ENCODE data around the gene TTLL10. TPM values are rescaled to one million over a fixed set of nuclear protein-coding genes. Genes with fewer than 3 reads are reported as not detected.

The TTLL10 gene
- total RNA-seq, 2 donors from 2014 or later, result not detected

- DNase-seq (ENCODE audit: low spot score) (no peak), ATAC-seq (ENCODE audit: insufficient number of reproducible peaks, low FRiP score, low read depth) (no peak)
Observed at GRCh38 chr1:1196431-1197187, 22.9 kb downstream of the TTLL10 start.

GRCh38 chr1:1197188-1197500, 23.5 kb downstream of the TTLL10 start:
- Histone ChIP-seq H3K36me3 (no peaks in the 10 kb centered on the region), H3K27ac (no peak overlapping the region), H3K27me3 (replicated peaks; ENCODE audit: insufficient read depth) (no peaks in the 10 kb centered on the region), H3K4me3 (no peak overlapping the region), H3K9me3 (peaks cover 5% of the 10 kb centered on the region), H3K4me1 (ENCODE audit: control insufficient read depth in 1 of 2, low read depth in 2 of 2) (peaks cover 0 to 8% of the 10 kb centered on the region in 2 donors)
- no peak for TF ChIP-seq CTCF (IDR thresholded peaks at IDR 0.05)
- no peak for DNase-seq (ENCODE audit: low spot score)
- no peak for ATAC-seq (ENCODE audit: insufficient number of reproducible peaks, low FRiP score, low read depth)

More at GRCh38 chr1:1196431-1197187, 22.9 kb downstream of the TTLL10 start:
- Histone ChIP-seq H3K9me3 (peaks cover 5% of the 10 kb centered on the region), H3K27ac (no peak overlapping the region), H3K36me3 (no peaks in the 10 kb centered on the region), H3K4me3 (no peak overlapping the region), H3K4me1 (ENCODE audit: control insufficient read depth in 1 of 2, low read depth in 2 of 2) (peaks cover 0 to 8% of the 10 kb centered on the region in 2 donors), H3K27me3 (replicated peaks; ENCODE audit: insufficient read depth) (no peaks in the 10 kb centered on the region)
- TF ChIP-seq CTCF (IDR thresholded peaks at IDR 0.05), result no peak

- ATAC-seq (ENCODE audit: insufficient number of reproducible peaks, low FRiP score, low read depth) (no peak), DNase-seq (ENCODE audit: low spot score) (no peak)
- Histone ChIP-seq H3K4me3 (no peak overlapping the region), H3K4me1 (ENCODE audit: control insufficient read depth in 1 of 2, low read depth in 2 of 2) (peaks cover 0 to 8% of the 10 kb centered on the region in 2 donors), H3K27ac (no peak overlapping the region), H3K36me3 (no peaks in the 10 kb centered on the region), H3K9me3 (peaks cover 5% of the 10 kb centered on the region), H3K27me3 (replicated peaks; ENCODE audit: insufficient read depth) (no peaks in the 10 kb centered on the region)
- TF ChIP-seq CTCF (IDR thresholded peaks at IDR 0.05), result no peak
Observed at GRCh38 chr1:1197551-1198422, 24.1 kb downstream of the TTLL10 start.

GRCh38 chr1:1198423-1199140, 24.9 kb downstream of the TTLL10 start:
- no peaks in the 10 kb centered on the region for H3K36me3 ChIP-seq
- ATAC-seq (ENCODE audit: insufficient number of reproducible peaks, low FRiP score, low read depth), result no peak
- DNase-seq (ENCODE audit: low spot score), result no peak

More at GRCh38 chr1:1198423-1199140, 24.9 kb downstream of the TTLL10 start:
- TF ChIP-seq CTCF (IDR thresholded peaks at IDR 0.05), result no peak
- Histone ChIP-seq H3K27me3 (replicated peaks; ENCODE audit: insufficient read depth) (no peaks in the 10 kb centered on the region), H3K4me1 (ENCODE audit: control insufficient read depth in 1 of 2, low read depth in 2 of 2) (peaks cover 0 to 8% of the 10 kb centered on the region in 2 donors), H3K27ac (no peak overlapping the region), H3K9me3 (peaks cover 5% of the 10 kb centered on the region), H3K4me3 (no peak overlapping the region)
